ENCODE data around the gene TRPM3. TPM values are rescaled to one million over a fixed set of nuclear protein-coding genes. Genes with fewer than 3 reads are reported as not detected.

The TRPM3 gene
- polyA plus RNA-seq, 2 of the 4 experiments (the other 2 are of a cell fraction), result not detected

- H3K4me2 ChIP-seq, result no peak overlapping the region
- no peaks in the 10 kb centered on the region for H3K9me3 ChIP-seq
- FAIRE-seq (no peak), ATAC-seq (no peak), DNase-seq (ENCODE audit: low read depth in 1 of 2, low spot score in 1 of 2) (no peak)
- no peak overlapping the region for H3K4me3 ChIP-seq
- no peak overlapping the region for H3K27ac ChIP-seq
- ChIA-PET CTCF (interaction anchor here (0.9 kb wide), 1 partner anchor 15 kb away, joined by 3 read pairs; no protein-coding TSS in a partner anchor), POLR2A (no interaction called here)
- TF ChIP-seq PBX3 (IDR thresholded peaks at IDR 0.05) (no peak), REST (IDR thresholded peaks at IDR 0.05) (no peak), MAX (IDR thresholded peaks at IDR 0.05) (no peak), USF2 (IDR thresholded peaks at IDR 0.05) (no peak), HMGXB4 (CRISPR knock-in tag; IDR thresholded peaks at IDR 0.05; ENCODE audit: borderline replicate concordance) (no peak), ZC3H11A (IDR thresholded peaks at IDR 0.05) (no peak), FOSL2 (IDR thresholded peaks at IDR 0.05) (no peak), FOSL2 (CRISPR knock-in tag; IDR thresholded peaks at IDR 0.05) (no peak), RNF2 (IDR thresholded peaks at IDR 0.05; ENCODE audit: borderline replicate concordance, low read depth) (no peak), EP300 (IDR thresholded peaks at IDR 0.05) (no peak), E2F6 (IDR thresholded peaks at IDR 0.05; ENCODE audit: borderline replicate concordance, low read depth) (no peak), HOXB13 (CRISPR knock-in tag; IDR thresholded peaks at IDR 0.05; ENCODE audit: low read depth) (no peak), POLR2AphosphoS2 (conservative IDR thresholded peaks at IDR 0.05; ENCODE audit: low read length) (no peak), PHF8 (IDR thresholded peaks at IDR 0.05; ENCODE audit: borderline replicate concordance, low read depth) (no peak), CTCF (IDR thresholded peaks at IDR 0.05) (no peak), NPAS2 (CRISPR knock-in tag; IDR thresholded peaks at IDR 0.05; ENCODE audit: borderline replicate concordance) (no peak), CHD2 (IDR thresholded peaks at IDR 0.05; ENCODE audit: low read length, partially characterized antibody) (no peak)
- 22% methylated on average over 11 of the region's 11 CpGs for WGBS (ENCODE audit: missing lambda C conversion rate)
- no peaks in the 10 kb centered on the region for H3K4me1 ChIP-seq
Measured at GRCh38 chr9:71120501-71121247, 747 bp downstream of the TRPM3 start.

Data from A549 (cell line).